Erythroblast (primary cell): ENCODE measurements around the gene RFX2.

Source experiments
- DNase-seq, 2 experiments: peaks; one replicate each; lab custom pipeline; 2025; lab: John Stamatoyannopoulos, UW
- GATA1 ChIP-seq: IDR thresholded peaks from 2 replicates; pipeline ENCODE4 v1.6.1; 2011; ENCODE audit warnings: low read depth, mild to moderate bottlenecking, control low read depth, low read length, moderate library complexity
- POLR2A ChIP-seq: IDR thresholded peaks from 2 replicates; pipeline ENCODE4 v1.6.1; 2011; ENCODE audit warnings: mild to moderate bottlenecking, low read length

RFX2 gene

GRCh38 chr19:6098574-6098973, 11.7 kb downstream of the RFX2 start:
- DNase-seq = no peak
- TF ChIP-seq GATA1 (no peak), POLR2A (no peak)

- TF ChIP-seq GATA1 (no peak), POLR2A (no peak)
- DNase-seq = no peak
Observed at GRCh38 chr19:6097911-6098310, 12.4 kb downstream of the RFX2 start.

DNA sequence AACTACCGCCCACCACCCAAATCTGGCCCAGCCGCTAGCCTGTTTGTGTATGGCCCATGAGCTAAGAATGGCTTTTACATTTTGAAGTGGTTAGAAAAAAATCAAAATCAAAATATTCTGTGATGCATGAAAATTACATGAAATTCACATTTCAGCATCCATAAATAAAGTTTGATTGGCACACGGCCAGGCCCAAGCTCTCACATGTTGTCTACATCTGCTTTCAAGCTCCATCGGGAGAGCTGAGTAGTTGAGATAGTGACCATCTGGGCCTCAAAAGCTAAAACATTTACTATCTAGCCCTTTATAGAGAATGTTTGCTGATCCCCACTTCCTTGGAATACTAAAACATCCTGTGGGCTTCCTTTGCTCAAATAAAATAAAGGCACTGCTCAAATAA, 14.5 kb downstream of the RFX2 start:
- TF ChIP-seq GATA1 (no peak), POLR2A (no peak)
- peak in 1 of 2 experiments; percentile 52 for DNase-seq

- DNase-seq = no peak
- TF ChIP-seq POLR2A = no peak
- no peak for TF ChIP-seq GATA1
Observed at GRCh38 chr19:6092329-6093286, 17.7 kb downstream of the RFX2 start.

- no peak for TF ChIP-seq POLR2A
- no peak for TF ChIP-seq GATA1
- no peak for DNase-seq
Observed at GRCh38 chr19:6091771-6092291, 18.5 kb downstream of the RFX2 start.

DNA sequence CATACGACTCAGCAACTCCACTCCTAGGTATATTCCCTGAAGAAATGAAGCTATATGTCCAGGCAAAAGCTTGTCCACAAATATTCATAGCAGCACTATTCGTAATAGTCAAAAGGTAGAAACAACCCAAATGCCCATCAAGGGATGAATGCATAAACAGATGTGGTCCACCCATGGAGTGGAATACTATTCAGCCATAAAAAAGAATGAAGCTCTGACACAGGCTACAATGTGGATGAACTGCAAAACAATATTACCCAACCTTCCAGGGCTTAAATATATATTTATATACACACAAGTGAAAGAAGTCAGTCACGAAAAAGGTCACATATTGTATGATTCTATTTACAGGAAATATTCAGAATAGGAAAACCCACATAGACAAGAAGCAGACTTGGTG, 19.7 kb downstream of the RFX2 start:
- no peak for TF ChIP-seq POLR2A
- no peak for TF ChIP-seq GATA1
- DNase-seq = no peak

DNA sequence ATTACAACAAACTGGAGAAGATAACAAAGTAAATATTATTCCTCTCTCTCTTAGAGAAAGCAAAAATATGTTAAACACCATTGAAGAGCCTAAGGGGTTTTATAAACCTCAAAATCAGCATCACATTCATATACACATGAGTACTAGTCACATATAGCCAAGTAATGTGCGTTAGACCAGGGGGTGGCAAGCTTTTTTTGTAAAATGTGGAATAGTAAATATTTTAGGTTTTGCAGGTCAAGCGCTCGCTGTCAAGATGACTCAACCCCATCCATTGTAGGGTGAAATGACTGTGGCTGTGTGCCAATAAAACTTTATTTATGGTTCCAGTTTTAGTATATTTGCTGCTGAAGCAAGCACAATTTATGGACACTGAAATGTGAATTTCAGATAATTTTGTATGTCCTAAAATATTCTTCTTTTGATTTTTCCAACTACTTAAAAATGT, 21.7 kb downstream of the RFX2 start:
- TF ChIP-seq GATA1 (no peak), POLR2A (no peak)
- no peak for DNase-seq

GRCh38 chr19:6087074-6087571, 23.2 kb downstream of the RFX2 start:
- TF ChIP-seq POLR2A (no peak), GATA1 (no peak)
- DNase-seq = no peak

DNA sequence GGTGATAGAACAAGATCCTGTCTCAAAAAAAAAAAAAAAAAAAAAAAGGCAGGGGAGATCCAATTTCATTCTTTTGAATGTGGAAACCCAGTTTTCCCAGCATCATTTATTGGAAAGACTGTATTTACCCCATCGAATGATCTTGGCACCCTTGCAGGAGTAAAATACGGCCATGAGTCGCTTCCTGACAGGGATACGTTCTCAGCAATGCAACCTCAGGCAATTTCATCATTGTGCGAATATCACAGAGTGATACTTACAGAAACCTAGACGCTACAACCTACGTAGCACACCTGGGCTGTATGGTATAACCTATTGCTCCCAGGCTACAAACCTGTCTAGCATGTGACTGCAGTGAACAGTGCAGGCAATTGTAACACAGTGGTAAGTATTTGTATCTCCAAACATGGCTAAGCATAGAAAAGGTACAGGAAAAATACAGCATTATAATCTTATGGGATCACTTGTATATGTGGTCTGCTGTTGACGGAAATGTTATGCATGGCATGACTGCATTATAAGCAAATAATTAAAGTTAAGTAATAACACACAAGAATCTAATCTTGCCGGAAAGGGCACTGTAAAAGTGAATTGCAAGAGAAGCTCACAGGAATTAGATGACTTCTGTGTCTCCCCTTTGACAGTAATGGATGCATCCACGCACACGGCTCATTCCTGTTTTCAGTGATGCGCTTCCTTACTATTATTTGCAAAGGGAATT, 24.1 kb downstream of the RFX2 start:
- no peak for TF ChIP-seq POLR2A
- TF ChIP-seq GATA1 = no peak
- DNase-seq = no peak

- TF ChIP-seq GATA1 = no peak
- TF ChIP-seq POLR2A = no peak
- DNase-seq = no peak
Observed at GRCh38 chr19:6084821-6085220, 25.5 kb downstream of the RFX2 start.

DNA sequence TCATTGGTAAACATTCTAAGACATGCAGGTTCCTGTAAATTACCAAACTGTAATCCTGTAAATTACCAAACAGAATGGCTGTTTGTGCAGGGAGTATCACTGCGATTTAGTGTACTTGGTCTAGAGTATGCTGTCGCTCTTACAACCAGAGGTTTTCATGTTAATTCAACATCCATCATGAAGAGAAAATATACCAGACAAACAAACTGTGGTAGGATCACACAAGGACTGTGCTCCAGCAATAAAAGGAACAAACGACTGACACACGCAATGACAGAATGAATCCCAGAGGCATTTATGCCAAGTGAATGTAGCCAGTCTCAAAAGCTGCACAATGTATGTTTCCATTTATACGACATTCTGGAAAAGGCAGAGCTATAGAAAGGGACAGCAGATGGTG, 31.2 kb downstream of the RFX2 start:
- no peak for DNase-seq
- TF ChIP-seq GATA1 (no peak), POLR2A (no peak)

DNA sequence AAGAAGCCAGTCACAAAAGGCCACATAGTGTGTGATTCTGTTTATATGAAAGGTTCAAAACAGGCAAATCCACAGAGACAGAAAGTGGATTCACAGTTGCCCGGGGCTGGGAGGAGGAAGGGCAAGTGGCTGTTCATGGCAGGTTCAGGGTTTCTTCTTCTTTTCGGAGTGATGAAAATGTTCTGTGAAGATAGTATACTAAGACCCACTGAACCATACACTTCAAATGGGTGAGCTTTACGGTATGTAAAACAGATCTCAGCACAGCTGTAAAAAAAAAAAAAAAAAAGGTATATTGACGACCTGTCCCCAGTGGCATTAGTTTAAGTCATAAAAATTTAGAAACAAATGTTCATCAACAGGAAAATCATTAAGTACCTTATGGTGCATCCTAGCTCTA, 32.2 kb downstream of the RFX2 start:
- no peak for TF ChIP-seq POLR2A
- no peak for TF ChIP-seq GATA1
- DNase-seq = no peak

DNA sequence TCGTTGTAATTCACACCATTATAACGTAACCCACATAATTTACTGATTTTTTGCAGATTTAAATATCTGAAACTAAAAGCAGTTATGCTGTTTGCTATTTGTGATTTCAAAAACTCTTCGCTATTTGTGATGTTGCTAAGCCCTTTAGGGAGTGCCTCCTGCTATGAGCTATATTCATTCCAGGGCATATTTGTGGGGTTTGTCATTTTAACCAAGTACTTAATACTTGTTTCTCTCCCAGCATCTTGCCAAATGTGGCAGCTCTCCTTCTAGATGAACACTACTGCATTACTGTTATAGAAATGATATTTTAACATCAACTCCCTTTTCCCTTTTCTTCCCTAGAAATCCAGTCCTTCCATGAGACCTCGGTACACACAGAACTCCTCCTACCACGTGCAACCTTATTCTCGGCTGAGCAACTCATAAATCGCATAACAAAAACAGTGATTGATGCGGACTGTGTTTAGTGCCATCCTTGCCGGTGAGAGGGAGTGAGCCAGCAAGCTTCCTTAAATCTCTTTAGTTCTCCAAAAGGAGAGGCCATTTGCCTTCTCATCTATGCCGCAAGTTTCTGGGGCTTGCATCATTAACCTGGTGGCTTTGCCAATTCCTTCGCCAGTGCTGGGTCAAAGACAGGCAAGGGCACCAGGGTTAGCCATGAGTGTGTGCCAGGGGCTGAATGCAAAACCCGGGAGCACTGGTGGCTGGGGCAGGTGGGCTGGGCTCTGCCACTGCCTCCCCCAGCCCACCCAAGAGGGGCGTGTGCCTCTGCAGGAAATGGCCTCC, 33.4 kb downstream of the RFX2 start:
- no peak for DNase-seq
- TF ChIP-seq GATA1 = no peak
- no peak for TF ChIP-seq POLR2A
